OCI-LY3 (cell line): ENCODE results near the gene SND1.

Experiments
- EZH2phosphoT487 ChIP-seq: fragments of 200-600 bp; shearing (Covaris generic); IDR thresholded peaks from 2 replicates; pipeline ENCODE4 v1.6.1; 2018; ENCODE audit warnings: antibody characterized with exemption, mixed run types, low read depth
- TF ChIP-seq, protein P1 (sequence below): fragments of 200-600, 300-600 bp; sonication (generic); IDR thresholded peaks from 2 replicates; pipeline ENCODE4 v1.5.1; 2014; ENCODE audit warnings: antibody characterized with exemption, low read length, low read depth

- TF ChIP-seq, protein P1, sequence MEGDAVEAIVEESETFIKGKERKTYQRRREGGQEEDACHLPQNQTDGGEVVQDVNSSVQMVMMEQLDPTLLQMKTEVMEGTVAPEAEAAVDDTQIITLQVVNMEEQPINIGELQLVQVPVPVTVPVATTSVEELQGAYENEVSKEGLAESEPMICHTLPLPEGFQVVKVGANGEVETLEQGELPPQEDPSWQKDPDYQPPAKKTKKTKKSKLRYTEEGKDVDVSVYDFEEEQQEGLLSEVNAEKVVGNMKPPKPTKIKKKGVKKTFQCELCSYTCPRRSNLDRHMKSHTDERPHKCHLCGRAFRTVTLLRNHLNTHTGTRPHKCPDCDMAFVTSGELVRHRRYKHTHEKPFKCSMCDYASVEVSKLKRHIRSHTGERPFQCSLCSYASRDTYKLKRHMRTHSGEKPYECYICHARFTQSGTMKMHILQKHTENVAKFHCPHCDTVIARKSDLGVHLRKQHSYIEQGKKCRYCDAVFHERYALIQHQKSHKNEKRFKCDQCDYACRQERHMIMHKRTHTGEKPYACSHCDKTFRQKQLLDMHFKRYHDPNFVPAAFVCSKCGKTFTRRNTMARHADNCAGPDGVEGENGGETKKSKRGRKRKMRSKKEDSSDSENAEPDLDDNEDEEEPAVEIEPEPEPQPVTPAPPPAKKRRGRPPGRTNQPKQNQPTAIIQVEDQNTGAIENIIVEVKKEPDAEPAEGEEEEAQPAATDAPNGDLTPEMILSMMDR = no peak
- TF ChIP-seq EZH2phosphoT487 = no peak
Measured at GRCh38 chr7:127905021-127905420, 253.0 kb downstream of the SND1 start.
